ENCODE data around the gene FXYD5.

DNA sequence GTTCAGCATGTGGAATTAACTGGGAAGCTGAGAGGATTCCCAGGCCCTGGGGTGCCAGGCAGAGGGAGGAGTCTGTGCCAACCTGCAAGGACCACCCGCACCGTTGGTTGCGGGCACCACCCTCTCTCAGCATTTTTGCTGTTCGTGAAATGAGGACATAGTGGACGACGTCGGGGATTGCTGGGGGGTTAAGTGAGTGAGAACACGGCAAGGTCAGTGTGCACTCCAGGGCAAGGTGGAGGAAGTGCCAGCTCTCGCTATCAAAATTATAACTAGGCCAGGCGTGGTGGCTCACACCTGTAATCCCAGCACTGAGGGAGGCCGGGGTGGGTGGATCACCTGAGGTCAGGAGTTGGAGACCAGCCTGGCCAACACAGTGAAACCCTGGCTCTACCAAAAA lies 36.7 kb upstream of the FXYD5 start:
- TF ChIP-seq, protein P1, sequence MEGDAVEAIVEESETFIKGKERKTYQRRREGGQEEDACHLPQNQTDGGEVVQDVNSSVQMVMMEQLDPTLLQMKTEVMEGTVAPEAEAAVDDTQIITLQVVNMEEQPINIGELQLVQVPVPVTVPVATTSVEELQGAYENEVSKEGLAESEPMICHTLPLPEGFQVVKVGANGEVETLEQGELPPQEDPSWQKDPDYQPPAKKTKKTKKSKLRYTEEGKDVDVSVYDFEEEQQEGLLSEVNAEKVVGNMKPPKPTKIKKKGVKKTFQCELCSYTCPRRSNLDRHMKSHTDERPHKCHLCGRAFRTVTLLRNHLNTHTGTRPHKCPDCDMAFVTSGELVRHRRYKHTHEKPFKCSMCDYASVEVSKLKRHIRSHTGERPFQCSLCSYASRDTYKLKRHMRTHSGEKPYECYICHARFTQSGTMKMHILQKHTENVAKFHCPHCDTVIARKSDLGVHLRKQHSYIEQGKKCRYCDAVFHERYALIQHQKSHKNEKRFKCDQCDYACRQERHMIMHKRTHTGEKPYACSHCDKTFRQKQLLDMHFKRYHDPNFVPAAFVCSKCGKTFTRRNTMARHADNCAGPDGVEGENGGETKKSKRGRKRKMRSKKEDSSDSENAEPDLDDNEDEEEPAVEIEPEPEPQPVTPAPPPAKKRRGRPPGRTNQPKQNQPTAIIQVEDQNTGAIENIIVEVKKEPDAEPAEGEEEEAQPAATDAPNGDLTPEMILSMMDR (IDR thresholded peaks at IDR 0.05): no peak
- no peak for TF ChIP-seq POLR2A (IDR thresholded peaks at IDR 0.05)

All from right lobe of liver (tissue), 4 donors.